ENCODE data around the gene ASTN2. TPM values are rescaled to one million over a fixed set of nuclear protein-coding genes. Genes with fewer than 3 reads are reported as not detected.
A peak's percentile ranks its signal among the peaks of the same experiment; 100 is the strongest.

The ASTN2 gene
- total RNA-seq, 1 donor from 2014 or later: 2.3 TPM

DNA sequence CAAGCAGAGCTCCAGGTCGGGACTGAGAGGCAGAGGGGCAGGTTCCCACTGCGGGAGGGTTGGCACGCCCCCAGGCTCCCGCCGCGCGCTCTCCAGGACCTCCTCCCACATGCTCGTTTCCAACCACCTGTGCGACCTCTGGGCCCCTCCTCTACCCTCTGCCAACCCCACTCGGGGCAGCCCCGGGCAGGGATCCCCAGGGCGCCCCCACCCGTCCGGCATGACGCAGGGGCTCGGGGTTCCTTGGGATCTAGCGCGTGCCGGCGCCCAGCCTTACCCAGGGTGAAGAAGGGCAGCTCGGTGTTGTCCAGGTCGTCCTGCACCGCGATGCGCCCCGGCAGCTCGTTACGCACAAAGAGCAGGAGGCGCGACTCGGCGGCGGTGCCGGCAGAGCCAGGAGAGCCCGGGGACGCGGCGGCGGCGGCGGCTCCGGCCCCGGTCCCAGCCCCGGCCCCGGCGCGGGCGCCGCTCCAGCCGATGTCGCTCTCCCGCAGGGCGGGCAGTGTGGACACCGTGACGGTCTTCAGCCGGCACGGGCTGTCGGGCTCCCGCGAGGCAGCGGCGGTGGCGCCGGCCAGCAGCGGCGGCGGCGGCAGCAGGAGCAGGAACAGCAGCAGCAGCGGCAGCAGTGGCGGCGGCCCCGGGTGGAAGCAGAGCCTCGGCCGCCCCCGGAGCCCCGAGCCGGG, 494 bp downstream of the ASTN2 start:
- DNase-seq (ENCODE audit: low spot score in 2 of 2): no peak
- no peaks in the 10 kb centered on the region for H3K27me3 ChIP-seq
- no peak overlapping the region for H3K27ac ChIP-seq

DNA sequence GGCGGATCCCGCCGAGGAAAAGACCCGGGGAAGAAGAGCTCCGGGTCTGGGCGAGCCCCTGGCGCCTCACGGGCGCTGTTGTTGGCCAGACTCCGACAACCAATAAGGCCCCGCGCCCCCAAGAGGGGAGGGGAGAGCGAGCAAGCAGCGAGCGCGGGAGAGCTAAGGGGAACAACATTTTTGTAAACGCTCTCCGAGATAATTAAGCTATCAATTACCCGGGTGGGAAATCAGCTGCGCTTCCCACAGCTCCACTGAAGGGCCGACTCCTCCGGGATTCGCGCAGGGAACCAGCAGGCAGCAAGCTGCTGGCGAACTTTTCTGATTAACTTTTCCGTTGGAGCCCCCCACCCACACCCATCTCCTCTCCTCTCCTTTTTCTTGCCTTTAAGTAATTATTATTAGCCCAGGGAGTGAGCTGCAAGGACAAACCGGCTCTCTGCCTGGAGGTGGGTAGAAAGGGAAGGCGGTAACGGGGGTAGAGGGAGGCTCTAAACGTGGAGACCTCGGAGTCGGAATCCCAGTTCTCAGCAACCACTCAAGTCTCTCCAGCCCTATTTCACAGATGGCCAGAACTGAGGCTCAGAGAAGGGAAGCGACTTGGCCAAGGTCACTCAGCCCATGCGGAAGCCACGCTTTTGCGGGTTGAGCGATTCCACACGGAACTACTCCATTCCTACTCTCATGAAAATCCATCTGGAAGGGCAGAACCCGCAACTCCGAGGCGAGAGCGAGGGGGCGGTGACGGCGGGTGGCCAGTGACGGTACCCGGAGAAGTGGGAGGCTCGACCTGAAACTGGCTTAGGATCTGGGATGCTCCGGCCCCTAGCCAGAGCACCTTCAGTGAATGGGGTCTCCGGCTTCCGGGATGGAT, 1.3 kb downstream of the ASTN2 start:
- no peaks in the 10 kb centered on the region for H3K27me3 ChIP-seq
- intact Hi-C loops (cut with DNase I): loop anchor here (10.0 kb wide), 1 partner anchor 169 kb away; no protein-coding TSS in a partner anchor
- no peaks in the 10 kb centered on the region for H3K9me3 ChIP-seq
- H3K4me1 ChIP-seq: peaks cover 0 to 10% of the 10 kb centered on the region in 2 donors
- no peak for DNase-seq (ENCODE audit: low spot score in 2 of 2)
- H3K27ac ChIP-seq: no peak overlapping the region
- no peaks in the 10 kb centered on the region for H3K36me3 ChIP-seq
- peak overlapping the region; percentile 62 to 64 for H3K4me3 ChIP-seq
- TF ChIP-seq, protein P1, sequence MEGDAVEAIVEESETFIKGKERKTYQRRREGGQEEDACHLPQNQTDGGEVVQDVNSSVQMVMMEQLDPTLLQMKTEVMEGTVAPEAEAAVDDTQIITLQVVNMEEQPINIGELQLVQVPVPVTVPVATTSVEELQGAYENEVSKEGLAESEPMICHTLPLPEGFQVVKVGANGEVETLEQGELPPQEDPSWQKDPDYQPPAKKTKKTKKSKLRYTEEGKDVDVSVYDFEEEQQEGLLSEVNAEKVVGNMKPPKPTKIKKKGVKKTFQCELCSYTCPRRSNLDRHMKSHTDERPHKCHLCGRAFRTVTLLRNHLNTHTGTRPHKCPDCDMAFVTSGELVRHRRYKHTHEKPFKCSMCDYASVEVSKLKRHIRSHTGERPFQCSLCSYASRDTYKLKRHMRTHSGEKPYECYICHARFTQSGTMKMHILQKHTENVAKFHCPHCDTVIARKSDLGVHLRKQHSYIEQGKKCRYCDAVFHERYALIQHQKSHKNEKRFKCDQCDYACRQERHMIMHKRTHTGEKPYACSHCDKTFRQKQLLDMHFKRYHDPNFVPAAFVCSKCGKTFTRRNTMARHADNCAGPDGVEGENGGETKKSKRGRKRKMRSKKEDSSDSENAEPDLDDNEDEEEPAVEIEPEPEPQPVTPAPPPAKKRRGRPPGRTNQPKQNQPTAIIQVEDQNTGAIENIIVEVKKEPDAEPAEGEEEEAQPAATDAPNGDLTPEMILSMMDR (IDR thresholded peaks at IDR 0.05): no peak

More for the DNA sequence above, 494 bp downstream of the ASTN2 start:
- intact Hi-C loops (cut with DNase I): loop anchor here (10.0 kb wide), 1 partner anchor 170 kb away; no protein-coding TSS in a partner anchor
- Histone ChIP-seq H3K4me3 (peak overlapping the region; percentile 62 to 64), H3K36me3 (no peaks in the 10 kb centered on the region), H3K4me1 (peaks cover 0 to 10% of the 10 kb centered on the region in 2 donors), H3K9me3 (no peaks in the 10 kb centered on the region)
- TF ChIP-seq, protein P1 (IDR thresholded peaks at IDR 0.05): no peak

DNA sequence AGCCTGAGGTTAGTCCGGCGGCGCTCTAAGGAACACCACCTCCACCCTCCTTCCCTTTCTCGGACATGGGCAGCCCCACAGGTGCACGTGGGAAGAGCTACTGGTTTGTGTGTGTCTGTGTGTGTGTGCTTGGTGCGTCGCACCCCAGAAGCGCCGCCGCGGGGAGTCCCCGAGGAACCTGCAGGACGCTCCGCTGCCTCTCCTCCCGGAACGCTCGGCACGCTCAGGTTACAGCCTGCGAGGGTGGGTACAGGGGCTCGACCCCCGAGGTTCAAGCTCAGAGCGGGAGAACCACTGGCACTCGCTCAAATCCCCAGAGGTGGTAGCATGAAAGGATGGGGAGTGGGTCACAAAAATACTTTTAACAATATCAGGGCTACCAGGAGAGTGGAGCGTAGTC, 2.0 kb downstream of the ASTN2 start:
- no peak for DNase-seq (ENCODE audit: low spot score in 2 of 2)
- Histone ChIP-seq H3K36me3 (no peaks in the 10 kb centered on the region), H3K4me1 (peaks cover 0 to 10% of the 10 kb centered on the region in 2 donors), H3K4me3 (peak overlapping the region; percentile 62 to 64), H3K9me3 (no peaks in the 10 kb centered on the region), H3K27ac (no peak overlapping the region), H3K27me3 (no peaks in the 10 kb centered on the region)
- TF ChIP-seq, protein P1 (IDR thresholded peaks at IDR 0.05): no peak
- intact Hi-C loops (cut with DNase I): loop anchor here (10.0 kb wide), 1 partner anchor 168 kb away; no protein-coding TSS in a partner anchor

DNA sequence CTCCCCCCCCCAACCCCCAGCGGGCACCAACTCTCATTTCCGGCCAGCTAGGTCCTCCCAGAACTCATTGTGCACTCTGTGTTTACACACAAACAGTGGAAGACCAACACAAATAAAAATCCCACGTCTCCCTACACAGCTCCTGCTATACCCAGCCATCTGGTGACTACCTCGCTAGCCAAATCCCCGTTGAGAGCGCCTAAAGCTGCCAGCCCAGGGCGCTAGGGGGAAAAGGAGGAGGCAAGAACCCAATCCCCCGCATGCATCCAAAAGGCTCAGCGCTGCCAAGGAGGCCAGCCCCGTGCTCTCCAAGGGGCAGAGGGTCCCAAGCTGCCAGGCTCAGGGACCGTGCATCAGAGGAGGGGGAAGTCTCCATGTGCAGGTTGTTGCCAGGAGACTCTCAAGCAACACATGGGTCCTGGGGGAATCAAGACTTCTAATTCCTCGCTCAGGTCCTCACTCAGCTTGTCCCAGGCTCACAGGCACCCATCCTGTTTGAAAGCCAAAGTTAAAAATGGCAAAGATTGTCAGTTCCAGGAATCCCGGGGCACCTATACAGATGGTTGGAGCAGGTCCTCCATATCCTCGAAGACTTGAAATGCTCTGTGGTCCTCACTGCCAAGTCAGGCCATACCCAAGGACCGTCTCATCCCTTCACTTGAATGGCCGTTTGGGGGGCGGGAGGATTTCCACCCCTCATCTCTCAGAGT, 2.7 kb downstream of the ASTN2 start:
- intact Hi-C loops (cut with DNase I): loop anchor here (10.0 kb wide), 1 partner anchor 167 kb away; no protein-coding TSS in a partner anchor

More for the DNA sequence above, 2.7 kb downstream of the ASTN2 start:
- Histone ChIP-seq H3K36me3 (no peaks in the 10 kb centered on the region), H3K4me3 (peak overlapping the region in 1 of 2 donors; percentile 64), H3K27me3 (no peaks in the 10 kb centered on the region), H3K9me3 (no peaks in the 10 kb centered on the region), H3K4me1 (peaks cover 0 to 10% of the 10 kb centered on the region in 2 donors), H3K27ac (no peak overlapping the region)
- no peak for DNase-seq (ENCODE audit: low spot score in 2 of 2)
- TF ChIP-seq, protein P1 (IDR thresholded peaks at IDR 0.05): no peak

All from ascending aorta (tissue), 2 donors.